ENCODE results near the gene ST3GAL4.
"Not testable (repeated sequence)": the region's sequence is repeated elsewhere in the genome, so short reads cannot be mapped to it uniquely, and the experiment has no call there.

DNA sequence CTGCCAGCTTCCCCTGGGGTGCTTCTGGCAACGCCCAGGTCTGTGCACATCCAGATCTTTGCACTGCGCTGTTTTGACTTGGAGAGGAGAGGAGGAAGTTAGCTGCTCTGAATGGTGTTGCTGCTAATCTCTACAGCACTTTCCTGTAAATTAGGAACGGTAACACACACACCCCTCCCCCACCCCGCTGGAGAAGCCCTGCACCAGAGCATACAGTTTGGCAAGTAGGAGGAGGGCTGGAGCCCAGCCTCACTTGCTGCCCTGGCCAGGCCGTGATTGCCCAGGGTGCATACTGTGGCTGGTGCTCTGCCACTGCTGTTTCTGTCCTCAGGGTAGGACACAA is 31.2 kb downstream of the ST3GAL4 start:
- TF ChIP-seq SP1 (IDR thresholded peaks at IDR 0.05; ENCODE audit: low read depth, low read length); CHD1 (IDR thresholded peaks at IDR 0.05; ENCODE audit: low read depth, low read length); KDM5A (IDR thresholded peaks at IDR 0.05; ENCODE audit: low read length); EP300 (IDR thresholded peaks at IDR 0.05; ENCODE audit: borderline replicate concordance in 1 of 2, low read depth in 2 of 2, low read length in 2 of 2); RBBP5 (IDR thresholded peaks at IDR 0.05; ENCODE audit: borderline replicate concordance, low read depth, low read length); TBP (IDR thresholded peaks at IDR 0.05; ENCODE audit: low read depth, low read length); TCF12 (IDR thresholded peaks at IDR 0.05; ENCODE audit: low read depth, low read length); BACH1 (IDR thresholded peaks at IDR 0.05; ENCODE audit: low read length); NRF1 (IDR thresholded peaks at IDR 0.05; ENCODE audit: low read depth, low read length): not testable (repeated sequence)
